ENCODE measurements around the gene KCNS3.

KCNS3 gene, protein sequence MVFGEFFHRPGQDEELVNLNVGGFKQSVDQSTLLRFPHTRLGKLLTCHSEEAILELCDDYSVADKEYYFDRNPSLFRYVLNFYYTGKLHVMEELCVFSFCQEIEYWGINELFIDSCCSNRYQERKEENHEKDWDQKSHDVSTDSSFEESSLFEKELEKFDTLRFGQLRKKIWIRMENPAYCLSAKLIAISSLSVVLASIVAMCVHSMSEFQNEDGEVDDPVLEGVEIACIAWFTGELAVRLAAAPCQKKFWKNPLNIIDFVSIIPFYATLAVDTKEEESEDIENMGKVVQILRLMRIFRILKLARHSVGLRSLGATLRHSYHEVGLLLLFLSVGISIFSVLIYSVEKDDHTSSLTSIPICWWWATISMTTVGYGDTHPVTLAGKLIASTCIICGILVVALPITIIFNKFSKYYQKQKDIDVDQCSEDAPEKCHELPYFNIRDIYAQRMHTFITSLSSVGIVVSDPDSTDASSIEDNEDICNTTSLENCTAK

GRCh38 chr2:17878281-17879136, at the start of gene KCNS3:
TSS of gene KCNS3 (plus strand) at chr2:17878667. CDS start at chr2:17931009, 52,342 bp downstream.
- DNase-seq (ENCODE audit: low spot score), result peak; percentile 86

GRCh38 chr2:17830053-17831034, 48.1 kb upstream of the KCNS3 start:
- peak; percentile 90 for DNase-seq (ENCODE audit: low spot score)

- no peak for DNase-seq (ENCODE audit: low spot score)
Observed at GRCh38 chr2:17835516-17835915, 43.0 kb upstream of the KCNS3 start.

- DNase-seq (ENCODE audit: low spot score), result no peak
Observed at GRCh38 chr2:17839959-17840358, 38.5 kb upstream of the KCNS3 start.

- no peak for DNase-seq (ENCODE audit: low spot score)
Observed at GRCh38 chr2:17843457-17843856, 35.0 kb upstream of the KCNS3 start.

- DNase-seq (ENCODE audit: low spot score), result no peak
Observed at GRCh38 chr2:17845806-17846205, 32.7 kb upstream of the KCNS3 start.

DNA sequence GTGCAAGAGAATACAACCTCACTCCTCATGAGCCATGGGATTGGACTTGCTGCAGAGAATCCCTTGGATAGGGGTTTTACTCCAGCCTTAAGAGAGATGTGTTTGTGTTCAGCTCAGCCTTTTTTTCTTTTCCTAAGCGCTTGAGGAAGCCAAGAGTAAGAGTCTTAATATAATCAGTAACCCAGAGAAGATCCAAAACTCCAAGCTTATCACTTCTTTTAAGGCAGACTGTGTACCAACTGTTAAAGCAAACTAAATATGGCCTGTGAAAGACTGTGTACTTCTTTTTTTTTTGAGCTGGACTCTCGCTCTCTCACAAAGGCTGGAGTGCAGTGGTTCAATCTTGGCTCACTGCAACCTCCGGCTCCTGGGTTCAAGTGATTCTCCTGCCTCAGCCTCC, 31.8 kb upstream of the KCNS3 start:
- no peak for DNase-seq (ENCODE audit: low spot score)

DNA sequence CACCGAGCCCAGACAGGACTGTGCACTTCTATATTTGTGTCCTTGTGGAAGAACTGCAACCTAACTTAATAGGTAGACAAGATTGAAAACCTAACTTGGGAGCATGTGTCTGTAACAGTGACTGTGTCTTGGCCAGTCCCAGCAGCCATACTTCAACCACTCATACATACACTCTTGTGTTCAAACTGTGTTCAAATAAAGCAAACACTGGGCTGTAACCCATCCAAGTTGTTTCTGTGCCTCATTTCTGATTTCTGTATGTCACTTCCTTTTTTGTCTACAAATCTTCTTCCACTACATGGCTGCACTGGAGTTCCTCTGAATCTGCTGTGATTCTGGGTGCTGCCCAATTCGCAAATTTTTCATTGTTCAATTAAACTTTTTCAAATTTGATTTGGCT, 31.2 kb upstream of the KCNS3 start:
- DNase-seq (ENCODE audit: low spot score), result no peak

- DNase-seq (ENCODE audit: low spot score), result no peak
Observed at GRCh38 chr2:17849275-17849674, 29.2 kb upstream of the KCNS3 start.

DNA sequence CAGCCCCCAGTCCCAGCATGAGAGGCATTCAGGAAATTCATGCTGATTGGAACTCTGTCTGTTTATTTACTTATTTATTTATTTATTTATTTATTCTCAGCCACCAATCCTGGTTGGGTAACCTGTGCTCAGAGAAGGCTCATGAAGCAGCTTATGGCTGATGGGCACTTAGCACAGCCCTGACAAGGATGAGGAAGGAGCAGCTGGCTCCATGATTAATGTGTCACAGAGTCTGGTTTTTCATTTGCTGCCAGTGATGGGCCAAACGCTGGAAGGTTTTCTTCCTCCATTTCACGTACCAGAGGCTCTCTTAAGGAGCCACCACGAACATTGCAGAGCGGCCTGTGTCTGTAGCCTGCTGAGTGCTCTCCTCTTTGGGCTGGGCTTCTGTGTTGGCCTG, 28.3 kb upstream of the KCNS3 start:
- no peak for DNase-seq (ENCODE audit: low spot score)

DNA sequence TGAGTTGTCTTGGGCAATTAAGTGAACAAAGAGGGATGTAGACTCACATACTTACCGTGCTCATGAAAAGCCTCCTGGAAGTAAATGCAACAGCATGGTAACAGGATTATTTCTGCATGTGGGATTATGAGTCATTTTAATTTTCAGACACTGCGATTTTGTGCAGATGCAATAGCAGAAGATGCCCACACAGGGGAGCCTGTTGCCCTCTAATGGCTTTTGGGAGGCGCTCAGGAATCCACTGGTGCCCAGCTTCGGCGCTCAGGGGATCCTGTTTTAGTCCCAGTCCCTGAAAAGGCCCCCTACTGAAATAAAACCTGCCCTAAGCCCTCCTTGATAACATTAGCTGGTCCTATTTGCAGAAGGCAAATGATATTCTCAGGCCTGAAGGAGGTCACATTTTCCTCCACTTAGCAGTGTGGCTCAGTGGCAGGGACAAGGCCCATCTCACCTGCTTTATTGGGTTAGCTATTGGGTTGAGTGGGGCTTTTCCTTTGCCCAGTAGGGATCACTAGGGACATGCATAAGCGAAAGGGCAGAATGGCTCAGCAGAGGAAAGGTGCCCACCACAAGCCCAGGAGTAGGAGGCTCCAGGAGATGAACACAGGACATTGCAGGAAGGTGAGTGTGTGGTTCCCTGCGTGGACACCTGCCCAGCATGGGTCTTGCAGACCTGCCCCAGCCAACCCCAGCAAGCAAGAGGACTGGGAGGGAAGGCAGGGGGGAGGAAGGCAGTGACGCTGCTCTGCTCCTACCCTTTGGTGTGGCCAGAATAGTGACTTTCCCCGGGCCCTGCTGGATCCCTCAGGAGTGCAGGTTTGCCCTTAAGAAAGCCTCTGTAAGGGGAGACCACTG, 26.5 kb upstream of the KCNS3 start:
- DNase-seq (ENCODE audit: low spot score), result peak; percentile 81

GRCh38 chr2:17853799-17854198, 24.7 kb upstream of the KCNS3 start:
- no peak for DNase-seq (ENCODE audit: low spot score)

- DNase-seq (ENCODE audit: low spot score), result no peak
Observed at GRCh38 chr2:17857021-17857420, 21.4 kb upstream of the KCNS3 start.

- no peak for DNase-seq (ENCODE audit: low spot score)
Observed at GRCh38 chr2:17858064-17858463, 20.4 kb upstream of the KCNS3 start.

GRCh38 chr2:17863539-17863938, 14.9 kb upstream of the KCNS3 start:
- DNase-seq (ENCODE audit: low spot score), result no peak

DNA sequence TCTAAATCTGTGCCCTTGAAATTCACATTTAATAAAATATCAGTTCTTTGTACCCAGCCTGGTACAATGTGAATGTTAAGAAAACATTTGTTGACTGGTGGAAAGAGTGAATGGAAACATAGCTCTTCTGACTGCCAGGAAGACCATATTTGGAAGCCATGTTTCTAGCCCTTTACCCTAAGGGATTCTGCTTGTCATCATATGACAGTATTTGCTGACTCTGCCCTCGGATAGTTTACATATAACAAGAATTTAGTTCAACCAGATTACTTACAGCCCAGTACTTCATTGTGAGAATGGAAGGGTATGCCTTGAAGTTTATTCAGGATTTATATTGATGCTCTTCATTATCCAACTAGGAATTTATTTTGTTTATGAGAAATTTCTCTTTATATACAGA, 13.8 kb upstream of the KCNS3 start:
- DNase-seq (ENCODE audit: low spot score), result no peak

DNA sequence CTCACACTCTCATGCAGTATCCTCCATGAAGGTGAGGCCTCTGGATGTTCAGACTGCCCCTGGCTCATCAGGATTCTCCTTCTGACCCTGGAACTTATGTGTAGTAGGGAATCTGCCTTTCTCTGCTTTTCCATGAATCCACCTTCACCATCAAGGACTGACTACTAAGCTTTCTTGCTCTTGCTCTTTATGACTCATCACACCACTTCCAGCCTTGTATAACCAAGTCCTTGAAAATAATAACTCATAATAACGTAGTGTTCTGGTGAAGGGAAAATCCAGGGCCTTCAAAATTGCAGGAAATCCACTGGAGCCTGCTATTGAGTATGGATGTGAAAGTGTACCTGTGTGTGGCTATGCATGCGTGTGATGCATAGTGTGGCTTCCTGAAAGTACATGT, 11.3 kb upstream of the KCNS3 start:
- no peak for DNase-seq (ENCODE audit: low spot score)

DNA sequence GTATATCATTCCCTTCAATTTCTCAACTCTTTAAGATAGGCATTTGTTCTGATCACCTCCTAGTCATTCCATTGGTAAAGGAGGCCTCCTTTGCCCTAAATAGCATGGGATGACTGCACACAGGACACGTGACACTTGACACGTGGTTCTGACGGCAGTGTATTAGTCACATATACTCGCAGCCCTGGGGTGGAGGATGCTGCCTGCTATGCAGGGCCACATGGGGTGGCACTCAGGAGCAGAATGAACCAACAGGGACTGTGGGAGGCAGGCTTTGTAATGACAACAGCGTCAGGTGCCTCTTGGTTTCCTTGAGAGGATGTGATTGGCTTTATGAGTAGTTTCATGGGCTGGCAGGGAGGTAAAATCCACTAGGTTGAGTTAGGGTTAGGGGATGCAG, 9.3 kb upstream of the KCNS3 start:
- DNase-seq (ENCODE audit: low spot score), result no peak

- no peak for DNase-seq (ENCODE audit: low spot score)
Observed at GRCh38 chr2:17871639-17872038, 6.8 kb upstream of the KCNS3 start.

DNA sequence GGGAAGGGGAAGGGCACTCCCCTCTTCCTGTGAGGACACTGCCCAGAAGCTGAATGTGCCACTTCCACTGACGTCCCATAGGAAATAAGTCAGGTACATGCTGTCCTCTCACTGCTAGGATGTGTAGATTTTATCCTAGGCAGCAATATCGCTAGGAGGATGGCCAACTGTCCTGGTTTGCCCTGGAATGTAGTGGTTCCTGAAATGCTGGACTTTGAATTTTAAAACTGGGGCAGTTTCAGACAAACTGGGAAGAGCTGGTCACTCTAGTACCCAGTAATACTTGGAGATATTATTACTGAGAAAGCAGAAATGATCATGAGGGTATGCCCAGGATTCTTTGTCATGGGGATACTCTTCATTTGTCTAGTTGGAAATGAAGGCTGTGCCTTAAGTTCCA, 5.4 kb upstream of the KCNS3 start:
- no peak for DNase-seq (ENCODE audit: low spot score)

DNA sequence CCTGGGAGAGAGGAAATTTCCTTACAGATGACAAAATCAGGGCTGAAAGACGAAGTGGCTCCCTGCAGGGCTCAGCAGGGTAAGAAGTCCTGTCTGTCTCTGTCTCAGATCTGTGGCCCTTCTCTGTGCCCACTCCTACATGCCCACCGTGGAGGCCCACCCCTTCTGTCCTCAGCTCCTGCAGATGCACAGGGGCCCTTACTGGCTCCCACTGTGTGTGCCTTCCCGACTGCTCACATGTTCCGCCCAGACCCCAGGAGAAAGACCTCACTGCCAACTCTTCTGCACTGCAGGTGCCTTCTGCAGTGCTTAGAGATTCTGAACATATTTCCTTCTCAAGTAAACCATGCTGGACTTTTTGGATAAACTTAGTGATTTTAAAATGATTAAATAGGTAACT, 1.9 kb upstream of the KCNS3 start:
- no peak for DNase-seq (ENCODE audit: low spot score)

Measured in D341Med (cell line).